ENCODE data around the gene ACHE.

GRCh38 chr7:100864263-100864845, 31.3 kb downstream of the ACHE start:
- TF ChIP-seq CTCF (IDR thresholded peaks at IDR 0.05; ENCODE audit: low read depth, low read length) = no peak
- TF ChIP-seq EZH2phosphoT487 (IDR thresholded peaks at IDR 0.05; ENCODE audit: low read depth) = no peak

Data from OCI-LY3 (cell line).